ENCODE results near the gene SLC9A8.

SLC9A8 gene

GRCh38 chr20:49851991-49852390, 39.4 kb downstream of the SLC9A8 start:
- H3K4me3 ChIP-seq (ENCODE audit: low read depth, low read length): no peak overlapping the region
- no peak for TF ChIP-seq CTCF (IDR thresholded peaks at IDR 0.05; ENCODE audit: insufficient read depth, low read depth, low read length, missing control alignments)
- DNase-seq (ENCODE audit: low read depth): no peak

GRCh38 chr20:49852522-49853080, 40.0 kb downstream of the SLC9A8 start:
- DNase-seq (ENCODE audit: low read depth): no peak
- no peak for TF ChIP-seq CTCF (IDR thresholded peaks at IDR 0.05; ENCODE audit: insufficient read depth, low read depth, low read length, missing control alignments)
- no peak overlapping the region for H3K4me3 ChIP-seq (ENCODE audit: low read depth, low read length)

GRCh38 chr20:49853640-49854039, 41.0 kb downstream of the SLC9A8 start:
- no peak overlapping the region for H3K4me3 ChIP-seq (ENCODE audit: low read depth, low read length)
- no peak for DNase-seq (ENCODE audit: low read depth)
- TF ChIP-seq CTCF (IDR thresholded peaks at IDR 0.05; ENCODE audit: insufficient read depth, low read depth, low read length, missing control alignments): no peak

- TF ChIP-seq CTCF (IDR thresholded peaks at IDR 0.05; ENCODE audit: insufficient read depth, low read depth, low read length, missing control alignments): no peak
- H3K4me3 ChIP-seq (ENCODE audit: low read depth, low read length): no peak overlapping the region
- DNase-seq (ENCODE audit: low read depth): no peak
Observed at GRCh38 chr20:49854190-49854875, 41.7 kb downstream of the SLC9A8 start.

- H3K4me3 ChIP-seq (ENCODE audit: low read depth, low read length): no peak overlapping the region
- no peak for TF ChIP-seq CTCF (IDR thresholded peaks at IDR 0.05; ENCODE audit: insufficient read depth, low read depth, low read length, missing control alignments)
- no peak for DNase-seq (ENCODE audit: low read depth)
Observed at GRCh38 chr20:49856904-49857303, 44.3 kb downstream of the SLC9A8 start.

- DNase-seq (ENCODE audit: low read depth): no peak
- TF ChIP-seq CTCF (IDR thresholded peaks at IDR 0.05; ENCODE audit: insufficient read depth, low read depth, low read length, missing control alignments): no peak
- H3K4me3 ChIP-seq (ENCODE audit: low read depth, low read length): no peak overlapping the region
Observed at GRCh38 chr20:49858076-49858585, 45.5 kb downstream of the SLC9A8 start.

Measured in GM12865 (cell line).